ENCODE results near the gene YIPF4.
"Not testable (repeated sequence)": the region's sequence is repeated elsewhere in the genome, so short reads cannot be mapped to it uniquely, and the experiment has no call there.

Gene YIPF4

GRCh38 chr2:32289165-32289999 is 11.7 kb downstream of the YIPF4 start:
- DNase-seq (ENCODE audit: low spot score), result no peak

DNA sequence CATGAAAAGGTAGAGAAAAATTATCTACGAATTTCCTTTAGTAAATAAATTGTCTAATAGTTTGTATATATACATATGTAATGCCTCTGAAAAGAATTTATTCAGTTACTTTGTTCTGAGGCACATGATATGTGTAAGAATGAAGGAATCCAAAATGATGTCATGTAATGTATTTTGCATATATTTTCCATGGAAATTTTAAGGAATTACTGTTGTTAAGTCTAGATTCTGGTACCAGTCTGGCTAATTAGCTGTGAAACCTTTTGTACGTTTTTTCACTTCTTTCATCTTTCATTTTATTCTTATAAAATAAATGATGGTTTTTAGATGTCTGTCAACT is 12.3 kb downstream of the YIPF4 start:
- DNase-seq (ENCODE audit: low spot score), result no peak

- DNase-seq (ENCODE audit: low spot score), result no peak
These were observed 14.0 kb downstream of the YIPF4 start for GRCh38 chr2:32291746-32292145.

GRCh38 chr2:32293493-32293892 is 15.8 kb downstream of the YIPF4 start:
- not testable (repeated sequence) for DNase-seq (ENCODE audit: low spot score)

GRCh38 chr2:32293966-32294562 is 16.4 kb downstream of the YIPF4 start:
- not testable (repeated sequence) for DNase-seq (ENCODE audit: low spot score)

GRCh38 chr2:32310577-32310976 is 32.9 kb downstream of the YIPF4 start:
- no peak for DNase-seq (ENCODE audit: low spot score)

DNA sequence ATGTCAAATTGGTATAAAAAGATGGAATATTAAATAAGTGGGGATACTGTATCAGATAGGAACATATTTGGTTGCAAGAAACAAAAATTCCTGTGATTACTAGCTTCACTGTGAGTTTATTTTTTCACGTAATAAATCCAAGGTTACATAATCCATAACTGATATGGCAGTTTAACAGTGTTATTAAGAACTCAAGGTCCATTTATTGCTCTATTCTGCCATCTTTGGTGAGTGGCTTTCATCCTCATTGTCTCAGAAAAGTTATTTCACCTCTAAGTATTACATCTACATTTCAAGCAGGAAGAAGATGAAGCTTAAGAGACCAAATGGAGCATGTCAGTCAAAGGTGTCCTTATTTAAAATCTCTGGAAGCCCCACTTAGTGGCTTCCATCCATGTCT is 37.2 kb downstream of the YIPF4 start:
- no peak for DNase-seq (ENCODE audit: low spot score)

- DNase-seq (ENCODE audit: low spot score), result not testable (repeated sequence)
These were observed 51.0 kb downstream of the YIPF4 start for GRCh38 chr2:32328679-32329078.

- not testable (repeated sequence) for DNase-seq (ENCODE audit: low spot score)
These were observed 51.7 kb downstream of the YIPF4 start for GRCh38 chr2:32329180-32329980.

- no peak for DNase-seq (ENCODE audit: low spot score)
These were observed 52.4 kb downstream of the YIPF4 start for GRCh38 chr2:32330136-32330535.

GRCh38 chr2:32342801-32343200 is 65.1 kb downstream of the YIPF4 start:
- DNase-seq (ENCODE audit: low spot score), result no peak

DNA sequence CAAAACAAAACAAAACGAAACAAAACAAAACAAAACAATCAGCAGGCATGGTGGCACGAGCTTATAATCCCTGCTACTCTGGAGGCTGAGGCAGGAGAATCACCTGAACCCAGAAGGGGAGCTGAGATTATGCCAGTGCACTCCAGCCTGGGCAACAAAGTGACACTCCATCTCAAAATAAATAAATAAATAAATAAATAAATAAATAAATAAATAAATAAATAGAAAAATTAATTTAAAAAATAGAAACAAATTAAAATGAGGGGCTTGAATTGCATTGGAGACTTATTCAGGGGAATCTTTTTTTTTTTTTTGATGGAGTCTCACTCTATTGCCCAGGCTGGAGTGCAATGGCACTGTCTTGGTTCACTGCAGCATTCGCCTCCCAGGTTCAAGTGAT is 73.1 kb downstream of the YIPF4 start:
- not testable (repeated sequence) for DNase-seq (ENCODE audit: low spot score)

DNA sequence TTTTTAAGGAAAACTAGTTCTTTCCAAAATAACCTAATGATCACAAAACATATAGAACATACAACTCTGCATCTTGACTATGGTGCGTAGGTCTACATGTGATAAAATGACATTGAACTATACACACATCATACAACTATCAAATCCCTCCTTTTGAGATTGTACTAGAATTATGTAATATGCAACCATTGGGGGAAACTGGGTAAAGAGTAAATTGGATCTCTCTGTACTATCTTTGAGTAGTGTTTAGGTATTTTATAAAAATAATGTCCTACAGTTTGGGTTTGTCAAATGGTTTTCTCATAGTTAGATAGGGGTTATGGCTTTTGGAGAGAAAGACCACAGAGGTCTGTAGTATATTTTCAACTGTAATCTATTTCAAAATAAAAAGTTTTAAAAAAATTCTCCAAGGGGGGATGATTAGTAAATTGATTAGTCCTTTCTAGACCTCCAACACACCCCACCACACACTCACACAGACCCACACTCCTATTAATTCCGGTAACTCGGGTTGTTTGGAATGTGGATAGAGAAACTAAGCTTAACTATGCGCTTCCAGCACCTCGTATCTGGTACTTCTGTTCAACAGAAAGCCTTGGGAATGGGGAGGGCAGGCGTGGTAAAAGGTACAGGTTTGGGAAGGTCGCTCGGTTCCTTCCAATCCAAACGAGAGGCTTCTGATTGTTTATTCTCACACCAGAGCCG is 78.4 kb downstream of the YIPF4 start:
- peak; percentile 67 for DNase-seq (ENCODE audit: low spot score)

DNA sequence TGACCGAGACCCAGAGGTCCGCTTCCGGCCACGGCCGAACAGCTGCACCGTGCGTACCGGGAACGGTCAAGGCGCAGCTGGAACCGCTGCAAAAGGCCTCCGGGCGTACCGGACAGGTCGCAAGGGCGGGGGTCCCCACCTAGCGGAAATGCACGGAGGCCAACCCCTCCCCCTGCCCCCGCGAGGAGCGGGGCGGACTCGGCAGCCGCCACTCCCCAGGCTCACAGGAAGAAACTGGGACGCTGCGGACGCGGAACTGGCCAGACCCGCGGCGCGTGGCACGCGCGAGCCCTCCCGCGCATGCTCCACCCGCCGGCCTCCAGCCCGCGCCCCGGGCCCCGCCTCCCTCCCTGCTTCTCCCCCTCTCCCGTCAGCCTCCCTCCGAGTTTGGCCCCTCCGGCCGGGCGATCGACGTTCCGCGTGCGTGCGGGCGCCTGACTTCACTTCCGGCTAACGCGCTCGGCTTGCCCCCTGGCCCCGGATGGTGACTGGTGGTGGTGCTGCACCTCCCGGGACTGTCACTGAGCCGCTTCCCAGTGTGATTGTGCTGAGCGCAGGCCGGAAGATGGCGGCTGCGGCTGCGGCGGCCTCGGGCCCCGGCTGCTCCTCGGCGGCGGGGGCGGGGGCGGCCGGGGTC is 79.1 kb downstream of the YIPF4 start, which contains the start of gene BIRC6:
BIRC6 (plus strand) TSS at position 343 of the 637 bp plus-strand sequence; CDS start at position 482, 139 bp downstream.
- DNase-seq (ENCODE audit: low spot score), result peak; percentile 98

- peak; percentile 14 for DNase-seq (ENCODE audit: low spot score)
These were observed 79.8 kb downstream of the YIPF4 start for GRCh38 chr2:32357318-32358110.

DNA sequence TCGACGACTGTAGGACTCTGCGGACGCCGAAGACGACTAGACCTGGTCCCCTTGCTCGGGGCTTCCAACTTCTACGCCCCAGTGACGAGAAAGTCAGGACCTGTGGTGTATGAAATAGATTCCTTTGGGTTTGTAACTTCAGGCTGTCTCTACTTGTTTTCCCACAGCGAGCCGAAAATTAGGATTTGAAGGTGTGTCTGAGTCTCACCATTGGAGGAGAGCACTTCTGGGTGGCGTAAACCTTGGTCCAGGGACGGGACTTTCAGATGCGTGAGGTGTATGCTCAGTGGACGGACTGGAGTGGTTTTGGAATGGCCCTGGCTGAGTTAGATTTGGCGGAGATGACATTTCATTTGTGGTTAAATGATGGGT is 80.4 kb downstream of the YIPF4 start:
- DNase-seq (ENCODE audit: low spot score), result no peak

DNA sequence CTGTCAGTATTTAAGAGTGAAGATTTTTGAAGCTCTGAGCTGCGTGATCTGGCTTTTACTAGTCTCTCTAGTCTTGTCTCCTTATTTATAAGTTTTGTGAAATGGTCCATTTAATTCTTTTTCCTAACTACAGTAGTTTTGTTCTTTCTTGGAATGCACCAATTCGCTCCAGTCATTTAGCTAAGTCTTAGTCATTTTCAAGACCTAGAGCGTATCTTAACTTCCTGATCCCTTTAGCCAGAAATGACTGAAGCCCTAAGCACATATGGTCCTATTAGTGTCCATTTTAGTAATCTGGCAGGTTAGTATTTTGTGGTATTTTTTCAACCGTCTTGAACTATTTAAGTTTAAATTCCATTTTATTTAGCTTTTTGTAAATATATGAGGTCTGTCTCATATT is 82.7 kb downstream of the YIPF4 start:
- DNase-seq (ENCODE audit: low spot score), result no peak

GRCh38 chr2:32362997-32363396 is 85.3 kb downstream of the YIPF4 start:
- DNase-seq (ENCODE audit: low spot score), result not testable (repeated sequence)

- DNase-seq (ENCODE audit: low spot score), result no peak
These were observed 85.9 kb downstream of the YIPF4 start for GRCh38 chr2:32363597-32363996.

DNA sequence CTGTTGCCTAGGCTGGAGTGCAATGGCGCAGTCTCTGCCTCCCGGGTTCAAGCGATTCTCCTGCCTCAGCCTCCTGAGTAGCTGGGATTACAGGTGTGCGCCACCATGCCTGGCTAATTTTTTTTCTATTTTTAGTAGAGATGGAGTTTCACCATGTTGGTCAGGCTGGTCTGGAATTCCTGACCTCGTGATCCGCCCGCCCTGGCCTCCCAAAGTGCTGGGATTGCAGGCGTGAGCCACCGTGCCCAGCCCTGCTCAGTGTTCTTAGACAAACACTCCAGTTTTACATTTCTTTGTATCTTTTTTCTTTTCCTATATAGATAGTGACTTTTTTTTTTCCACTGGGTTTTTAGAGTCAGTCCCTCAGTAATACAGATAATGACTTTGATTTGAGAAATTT is 86.6 kb downstream of the YIPF4 start:
- not testable (repeated sequence) for DNase-seq (ENCODE audit: low spot score)

DNA sequence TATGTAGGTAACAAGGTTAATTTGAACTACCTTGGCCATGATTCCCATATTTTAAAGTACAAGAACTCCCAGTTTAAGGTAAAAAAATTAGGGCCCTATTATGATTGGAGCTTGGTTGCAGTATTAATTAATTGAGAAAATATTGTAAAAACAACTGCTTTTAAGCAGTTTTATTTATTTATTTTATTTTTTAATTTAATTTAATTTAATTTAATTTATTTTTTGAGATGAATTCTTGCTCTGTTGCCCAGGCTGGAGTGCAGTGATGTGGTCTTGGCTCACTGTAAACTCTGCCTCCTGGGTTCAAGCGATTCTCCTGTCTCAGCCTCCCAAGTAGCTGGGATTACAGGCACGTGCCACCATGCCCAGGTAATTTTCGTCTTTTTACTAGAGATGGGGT is 88.0 kb downstream of the YIPF4 start:
- not testable (repeated sequence) for DNase-seq (ENCODE audit: low spot score)
